NCI-H2081 treated with DMSO at 0.1 percent for 48 hours (cell line): Measurements from ENCODE around the gene CLRN2.
"Not testable (repeated sequence)": the region's sequence is repeated elsewhere in the genome, so short reads cannot be mapped to it uniquely, and the experiment has no call there.

Experiments used
- DNase-seq: peaks from one replicate; lab custom pipeline; 2025; lab: John Stamatoyannopoulos, UW

CLRN2 gene

GRCh38 chr4:17545374-17546140 is 30.6 kb downstream of the CLRN2 start:
- no peak for DNase-seq

DNA sequence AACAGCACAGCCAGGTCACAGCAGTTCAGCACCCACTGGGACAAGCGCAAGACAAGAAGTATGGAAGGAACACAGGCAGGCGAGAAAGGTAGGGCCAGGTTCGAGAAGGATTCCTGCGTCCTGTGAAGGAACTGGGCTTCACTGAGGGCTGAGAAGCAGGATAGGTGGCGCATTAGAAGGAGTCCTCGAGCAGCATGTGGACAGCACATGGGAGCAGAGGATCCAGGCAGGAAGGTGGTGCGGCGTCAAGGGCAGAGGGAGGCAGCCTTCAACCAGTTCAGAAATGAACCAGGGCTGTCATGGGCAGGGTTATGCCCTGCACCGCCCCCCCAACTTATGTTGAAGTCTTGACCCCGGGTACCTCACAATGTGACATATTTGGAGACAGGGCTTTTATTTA is 31.3 kb downstream of the CLRN2 start:
- DNase-seq, result no peak

- no peak for DNase-seq
Observed at GRCh38 chr4:17546678-17547077, 31.7 kb downstream of the CLRN2 start.

- no peak for DNase-seq
Observed at GRCh38 chr4:17550549-17550948, 35.6 kb downstream of the CLRN2 start.

- no peak for DNase-seq
Observed at GRCh38 chr4:17552427-17552826, 37.5 kb downstream of the CLRN2 start.

GRCh38 chr4:17554568-17554967 is 39.6 kb downstream of the CLRN2 start:
- no peak for DNase-seq

DNA sequence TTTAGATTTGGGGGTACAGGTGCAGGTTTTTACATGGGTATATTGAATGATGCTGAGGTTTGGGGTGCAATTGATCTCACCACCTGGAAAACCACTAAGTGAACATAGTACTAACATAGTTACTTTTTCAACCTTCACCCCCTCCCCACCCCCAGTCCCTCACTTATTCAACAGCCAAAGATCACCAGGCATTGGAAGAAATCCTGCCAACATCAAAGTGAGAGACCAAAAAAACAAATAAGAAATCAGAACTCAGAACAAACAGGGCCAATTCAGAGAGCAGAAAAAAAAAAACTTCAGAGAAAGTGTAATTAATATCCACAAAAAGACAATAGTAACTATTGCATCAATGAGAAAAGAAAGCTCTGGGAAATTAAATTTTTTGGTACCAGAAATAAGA is 41.5 kb downstream of the CLRN2 start:
- no peak for DNase-seq

- no peak for DNase-seq
Observed at GRCh38 chr4:17557880-17558279, 42.9 kb downstream of the CLRN2 start.

DNA sequence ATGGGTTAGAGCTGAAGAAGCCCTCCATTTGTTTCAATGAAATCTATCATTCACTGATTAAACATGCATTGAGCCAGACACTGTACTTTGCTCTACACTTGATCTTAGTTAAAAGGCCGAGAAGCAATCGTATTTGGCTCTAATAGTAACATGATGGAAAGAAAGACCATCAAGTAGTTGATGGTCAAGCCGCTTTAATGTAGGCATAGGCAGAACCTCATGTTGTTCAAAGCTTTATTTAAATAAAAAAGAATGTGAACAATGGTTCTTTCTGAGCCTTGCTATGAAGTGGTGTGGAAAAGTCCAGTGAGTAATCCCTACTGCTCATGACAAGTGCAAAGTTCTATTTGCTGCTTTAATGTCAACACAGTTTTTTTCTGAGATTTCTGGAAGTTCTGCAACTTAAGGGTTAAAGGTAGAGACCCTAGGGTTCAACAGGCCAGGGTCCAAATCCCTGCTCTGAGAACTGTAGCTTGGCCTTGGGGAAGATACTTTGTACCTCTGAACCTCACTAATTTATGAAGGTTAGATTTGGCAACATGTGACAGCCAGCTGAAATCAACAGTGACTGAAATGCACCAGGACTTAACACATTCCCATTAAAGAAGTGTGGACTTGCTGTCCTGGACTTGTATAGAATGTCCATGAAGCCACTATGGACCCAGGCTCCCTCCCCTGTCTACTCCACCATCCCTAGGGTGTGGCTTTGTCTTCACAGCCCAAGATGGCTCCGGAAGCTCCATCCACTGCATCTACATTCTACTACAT is 44.2 kb downstream of the CLRN2 start:
- no peak for DNase-seq

GRCh38 chr4:17559709-17560048 is 44.7 kb downstream of the CLRN2 start:
- no peak for DNase-seq

DNA sequence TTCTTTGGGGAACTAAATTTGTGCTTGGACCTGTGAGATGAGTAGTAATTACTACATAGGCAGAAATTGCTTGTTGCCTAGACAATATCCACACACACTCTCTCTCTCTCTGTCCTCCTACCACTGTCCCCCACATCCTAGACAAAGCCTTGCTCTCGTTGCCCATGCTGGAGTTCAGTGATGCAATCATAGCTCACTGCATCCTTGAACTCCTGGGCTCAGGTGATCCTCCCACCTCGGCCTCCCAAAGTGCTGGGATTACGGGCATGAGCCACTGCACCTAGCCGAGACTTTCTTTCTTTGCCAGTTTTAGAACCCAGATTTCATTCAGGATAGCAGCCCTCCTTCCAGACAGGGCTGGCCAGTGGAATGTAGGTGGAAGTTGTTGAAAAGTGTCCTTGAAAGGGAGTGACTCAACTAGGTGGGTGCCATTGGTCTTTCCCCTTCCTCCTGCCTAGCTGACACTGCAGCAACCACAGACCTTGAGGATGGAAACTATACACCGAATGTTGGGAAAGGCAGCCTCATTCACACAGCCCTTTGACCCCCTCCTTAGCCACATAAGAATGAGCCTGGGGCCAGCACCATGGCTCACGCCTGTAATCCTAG is 45.2 kb downstream of the CLRN2 start:
- DNase-seq, result no peak

- DNase-seq, result no peak
Observed at GRCh38 chr4:17561195-17561909, 46.4 kb downstream of the CLRN2 start.

DNA sequence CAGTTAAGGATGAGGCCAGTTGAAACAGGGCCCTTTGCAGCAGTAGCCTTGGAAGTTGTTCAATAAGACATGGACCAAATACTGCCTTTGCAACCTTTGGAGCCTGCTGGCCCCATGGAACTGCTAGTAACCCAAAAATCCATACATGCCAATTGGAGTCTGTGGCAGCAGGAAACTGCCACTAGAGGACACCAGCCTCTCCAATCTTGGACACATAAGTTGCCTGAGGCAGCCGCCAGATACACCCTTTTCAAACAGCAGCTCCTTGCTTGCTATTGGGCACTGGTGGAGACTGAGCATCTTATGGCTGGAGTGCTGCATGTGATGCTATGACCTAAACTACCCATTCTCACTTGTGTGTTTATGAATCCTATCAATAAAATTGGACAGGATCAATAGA is 47.2 kb downstream of the CLRN2 start:
- DNase-seq, result no peak

DNA sequence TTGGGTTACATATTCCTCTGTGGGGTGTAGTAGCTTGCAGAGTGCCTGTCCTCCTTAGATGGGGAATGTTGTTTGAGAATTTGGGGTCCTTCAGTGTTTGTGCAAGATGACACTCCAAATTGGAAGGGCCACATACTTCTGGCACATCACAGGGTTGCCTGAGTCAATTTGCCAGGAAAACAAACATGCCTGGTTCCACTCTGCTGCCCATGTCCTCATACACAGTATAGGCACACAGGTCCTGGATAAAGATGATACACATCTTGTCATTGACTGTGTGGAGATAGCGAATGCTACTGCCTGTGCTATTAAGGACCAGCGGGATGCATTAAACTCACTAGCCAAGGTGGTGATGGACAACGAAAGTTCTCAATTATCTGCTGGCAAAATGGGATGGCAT is 50.9 kb downstream of the CLRN2 start:
- no peak for DNase-seq

- no peak for DNase-seq
Observed at GRCh38 chr4:17567271-17567670, 52.3 kb downstream of the CLRN2 start.

- no peak for DNase-seq
Observed at GRCh38 chr4:17574206-17574605, 59.2 kb downstream of the CLRN2 start.

GRCh38 chr4:17575177-17575576 is 60.2 kb downstream of the CLRN2 start:
- not testable (repeated sequence) for DNase-seq
